ENCODE measurements around the gene HP.
"Not testable (repeated sequence)": the region's sequence is repeated elsewhere in the genome, so short reads cannot be mapped to it uniquely, and the experiment has no call there.

HP gene

GRCh38 chr16:72057313-72057712 is 3.0 kb downstream of the HP start:
- H3K9me3 ChIP-seq (ENCODE audit: insufficient read depth, low read depth, low read length); H2AK5ac ChIP-seq (ENCODE audit: low read length); H4K12ac ChIP-seq (ENCODE audit: low read depth, low read length); H3K9ac ChIP-seq (ENCODE audit: low read length); H4K8ac ChIP-seq (ENCODE audit: low read depth, low read length); H3K79me2 ChIP-seq (ENCODE audit: control insufficient read depth, insufficient read depth, low read length, poor library complexity); H3K14ac ChIP-seq (ENCODE audit: low read length); H3K23ac ChIP-seq (ENCODE audit: low read length); H3K4ac ChIP-seq (ENCODE audit: low read depth, low read length); H2BK120ac ChIP-seq (ENCODE audit: insufficient read depth, low read length, poor library complexity); H3K79me1 ChIP-seq (ENCODE audit: low read length); H4K91ac ChIP-seq (ENCODE audit: low read depth, low read length); H2BK5ac ChIP-seq (ENCODE audit: low read depth, low read length, poor library complexity); H3K27ac ChIP-seq (ENCODE audit: low read depth, low read length); H3K36me3 ChIP-seq (ENCODE audit: control insufficient read depth in 1 of 2, insufficient read depth in 2 of 2, low read length in 2 of 2); H3K4me1 ChIP-seq (ENCODE audit: control insufficient read depth in 1 of 2, insufficient read depth in 2 of 2, low read length in 2 of 2); H3K4me2 ChIP-seq (ENCODE audit: low read length); H2BK12ac ChIP-seq (ENCODE audit: low read length); H3K4me3 ChIP-seq (ENCODE audit: low read depth, low read length); H3K27me3 ChIP-seq (ENCODE audit: insufficient read depth, low read length); DNase-seq; H3K18ac ChIP-seq (ENCODE audit: low read length); H2AFZ ChIP-seq (ENCODE audit: insufficient read depth, low read length, poor library complexity): not testable (repeated sequence)
- WGBS (ENCODE audit: extremely low coverage, insufficient coverage, insufficient read length) = no CpG with 5 or more reads among the region's 6 CpGs

- no CpG with 5 or more reads among the region's 7 CpGs for WGBS (ENCODE audit: extremely low coverage, insufficient coverage, insufficient read length)
- H3K23ac ChIP-seq (ENCODE audit: low read length); H4K91ac ChIP-seq (ENCODE audit: low read depth, low read length); H3K18ac ChIP-seq (ENCODE audit: low read length); H3K14ac ChIP-seq (ENCODE audit: low read length); H3K9me3 ChIP-seq (ENCODE audit: insufficient read depth, low read depth, low read length); H3K4ac ChIP-seq (ENCODE audit: low read depth, low read length); H3K79me1 ChIP-seq (ENCODE audit: low read length); DNase-seq; H2AFZ ChIP-seq (ENCODE audit: insufficient read depth, low read length, poor library complexity); H3K9ac ChIP-seq (ENCODE audit: low read length); H3K79me2 ChIP-seq (ENCODE audit: control insufficient read depth, insufficient read depth, low read length, poor library complexity); H3K27ac ChIP-seq (ENCODE audit: low read depth, low read length); H3K4me3 ChIP-seq (ENCODE audit: low read depth, low read length); H3K27me3 ChIP-seq (ENCODE audit: insufficient read depth, low read length); H3K4me2 ChIP-seq (ENCODE audit: low read length); H4K12ac ChIP-seq (ENCODE audit: low read depth, low read length); H2BK12ac ChIP-seq (ENCODE audit: low read length); H2BK120ac ChIP-seq (ENCODE audit: insufficient read depth, low read length, poor library complexity); H2AK5ac ChIP-seq (ENCODE audit: low read length); H3K4me1 ChIP-seq (ENCODE audit: control insufficient read depth in 1 of 2, insufficient read depth in 2 of 2, low read length in 2 of 2); H2BK5ac ChIP-seq (ENCODE audit: low read depth, low read length, poor library complexity); H3K36me3 ChIP-seq (ENCODE audit: control insufficient read depth in 1 of 2, insufficient read depth in 2 of 2, low read length in 2 of 2); H4K8ac ChIP-seq (ENCODE audit: low read depth, low read length): not testable (repeated sequence)
These were observed 4.8 kb downstream of the HP start for GRCh38 chr16:72059060-72059459.

- H3K27ac ChIP-seq (ENCODE audit: low read depth, low read length) = no peak overlapping the region
- no peak overlapping the region for H3K18ac ChIP-seq (ENCODE audit: low read length)
- H2BK120ac ChIP-seq (ENCODE audit: insufficient read depth, low read length, poor library complexity) = no peak overlapping the region
- H3K4me2 ChIP-seq (ENCODE audit: low read length) = no peak overlapping the region
- no peaks in the 10 kb centered on the region for H3K36me3 ChIP-seq (ENCODE audit: control insufficient read depth in 1 of 2, insufficient read depth in 2 of 2, low read length in 2 of 2)
- H4K91ac ChIP-seq (ENCODE audit: low read depth, low read length) = no peak overlapping the region
- H2BK12ac ChIP-seq (ENCODE audit: low read length) = no peak overlapping the region
- no peak overlapping the region for H3K4ac ChIP-seq (ENCODE audit: low read depth, low read length)
- H3K9ac ChIP-seq (ENCODE audit: low read length) = no peak overlapping the region
- no peak overlapping the region for H3K4me3 ChIP-seq (ENCODE audit: low read depth, low read length)
- H3K9me3 ChIP-seq (ENCODE audit: insufficient read depth, low read depth, low read length) = peaks cover 4% of the 10 kb centered on the region
- no peaks in the 10 kb centered on the region for H3K79me2 ChIP-seq (ENCODE audit: control insufficient read depth, insufficient read depth, low read length, poor library complexity)
- H3K14ac ChIP-seq (ENCODE audit: low read length) = no peak overlapping the region
- WGBS (ENCODE audit: extremely low coverage, insufficient coverage, insufficient read length) = no CpG with 5 or more reads among the region's 9 CpGs
- no peak overlapping the region for H4K12ac ChIP-seq (ENCODE audit: low read depth, low read length)
- no peak overlapping the region for H2AK5ac ChIP-seq (ENCODE audit: low read length)
- no peaks in the 10 kb centered on the region for H3K27me3 ChIP-seq (ENCODE audit: insufficient read depth, low read length)
- H3K79me1 ChIP-seq (ENCODE audit: low read length) = no peaks in the 10 kb centered on the region
- no peaks in the 10 kb centered on the region for H3K4me1 ChIP-seq (ENCODE audit: control insufficient read depth in 1 of 2, insufficient read depth in 2 of 2, low read length in 2 of 2)
- no peak overlapping the region for H4K8ac ChIP-seq (ENCODE audit: low read depth, low read length)
- H3K23ac ChIP-seq (ENCODE audit: low read length) = no peak overlapping the region
- no peak overlapping the region for H2BK5ac ChIP-seq (ENCODE audit: low read depth, low read length, poor library complexity)
- DNase-seq = no peak
- no peak overlapping the region for H2AFZ ChIP-seq (ENCODE audit: insufficient read depth, low read length, poor library complexity)
These were observed 6.1 kb downstream of the HP start for GRCh38 chr16:72060405-72060804.

- Histone ChIP-seq H3K4me3 (ENCODE audit: low read depth, low read length) (no peak overlapping the region), H3K23ac (ENCODE audit: low read length) (no peak overlapping the region), H3K18ac (ENCODE audit: low read length) (no peak overlapping the region), H3K27ac (ENCODE audit: low read depth, low read length) (no peak overlapping the region), H3K9ac (ENCODE audit: low read length) (no peak overlapping the region), H3K36me3 (ENCODE audit: control insufficient read depth in 1 of 2, insufficient read depth in 2 of 2, low read length in 2 of 2) (no peaks in the 10 kb centered on the region), H2AFZ (ENCODE audit: insufficient read depth, low read length, poor library complexity) (no peak overlapping the region), H3K79me1 (ENCODE audit: low read length) (no peaks in the 10 kb centered on the region), H2BK120ac (ENCODE audit: insufficient read depth, low read length, poor library complexity) (no peak overlapping the region), H4K8ac (ENCODE audit: low read depth, low read length) (no peak overlapping the region), H3K4me1 (ENCODE audit: control insufficient read depth in 1 of 2, insufficient read depth in 2 of 2, low read length in 2 of 2) (no peaks in the 10 kb centered on the region), H3K4me2 (ENCODE audit: low read length) (no peak overlapping the region), H4K12ac (ENCODE audit: low read depth, low read length) (no peak overlapping the region), H3K9me3 (ENCODE audit: insufficient read depth, low read depth, low read length) (peaks cover 4% of the 10 kb centered on the region), H3K4ac (ENCODE audit: low read depth, low read length) (no peak overlapping the region), H3K27me3 (ENCODE audit: insufficient read depth, low read length) (no peaks in the 10 kb centered on the region), H4K91ac (ENCODE audit: low read depth, low read length) (no peak overlapping the region), H2AK5ac (ENCODE audit: low read length) (no peak overlapping the region), H2BK12ac (ENCODE audit: low read length) (no peak overlapping the region), H3K14ac (ENCODE audit: low read length) (no peak overlapping the region), H2BK5ac (ENCODE audit: low read depth, low read length, poor library complexity) (no peak overlapping the region), H3K79me2 (ENCODE audit: control insufficient read depth, insufficient read depth, low read length, poor library complexity) (no peaks in the 10 kb centered on the region)
- WGBS (ENCODE audit: extremely low coverage, insufficient coverage, insufficient read length) = no CpG with 5 or more reads among the region's 1 CpG
- no peak for DNase-seq
These were observed 7.3 kb downstream of the HP start for GRCh38 chr16:72061564-72061963.

Measured in trophoblast cell (in vitro differentiated cells and primary cell).